ENCODE data around the gene CEP43.

GRCh38 chr6:166954118-166954713 lies 45.0 kb upstream of the CEP43 start:
- TF ChIP-seq NR2C2 (CRISPR knock-in tag; IDR thresholded peaks at IDR 0.05) (no peak), CTCF (IDR thresholded peaks at IDR 0.05) (no peak), ATF1 (CRISPR knock-in tag; IDR thresholded peaks at IDR 0.05) (no peak), ZNF512 (CRISPR knock-in tag; IDR thresholded peaks at IDR 0.05; ENCODE audit: borderline replicate concordance) (no peak), JUN (CRISPR knock-in tag; IDR thresholded peaks at IDR 0.05) (no peak), ZBTB43 (CRISPR knock-in tag; IDR thresholded peaks at IDR 0.05) (no peak), CREM (CRISPR knock-in tag; IDR thresholded peaks at IDR 0.05) (no peak), ZNF121 (CRISPR knock-in tag; IDR thresholded peaks at IDR 0.05) (no peak), KAT7 (CRISPR knock-in tag; IDR thresholded peaks at IDR 0.05; ENCODE audit: borderline replicate concordance) (no peak), STAT6 (CRISPR knock-in tag; conservative IDR thresholded peaks at IDR 0.05; ENCODE audit: low read depth) (no peak), ZNF232 (CRISPR knock-in tag; IDR thresholded peaks at IDR 0.05) (no peak), SP1 (CRISPR knock-in tag; conservative IDR thresholded peaks at IDR 0.05) (no peak)
